ENCODE results near the gene SC5D. TPM values are rescaled to one million over a fixed set of nuclear protein-coding genes. Genes with fewer than 3 reads are reported as not detected.

SC5D gene
- polyA plus RNA-seq, 1 donor from 2014 or later = 9.5 TPM

DNA sequence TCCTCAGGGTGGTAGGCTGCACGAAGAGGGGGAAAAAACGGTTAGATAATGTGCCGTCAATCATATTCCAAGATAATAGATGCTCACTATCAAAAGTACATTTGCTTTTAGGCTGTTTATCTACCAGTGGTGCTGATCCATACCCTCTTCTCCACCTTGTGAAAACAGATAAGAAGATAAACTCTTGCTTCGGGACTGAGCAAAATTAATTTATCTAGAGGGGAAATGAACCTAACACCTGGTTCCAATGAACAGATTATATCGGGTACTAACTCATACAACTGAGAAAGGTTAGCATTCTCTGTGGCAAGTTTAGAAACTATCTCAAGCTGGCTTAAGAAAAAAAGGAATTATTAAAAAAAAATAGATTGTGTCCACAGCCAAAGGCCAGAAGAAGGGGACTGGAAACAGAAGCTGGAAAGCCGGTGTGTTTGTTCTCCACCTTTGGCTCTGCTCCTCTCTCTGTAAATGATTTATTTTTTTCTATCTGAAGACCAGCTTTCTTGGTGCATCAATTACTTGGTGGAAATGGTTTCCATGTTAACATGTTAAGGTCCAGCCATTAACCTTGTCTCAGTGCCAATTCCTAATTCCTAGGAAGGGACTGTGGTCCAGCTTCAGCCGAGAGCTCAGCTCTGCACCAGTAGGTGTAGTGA lies 55.8 kb downstream of the SC5D start:
- no peak overlapping the region for H3K4me3 Mint-ChIP-seq
- H3K9me3 Mint-ChIP-seq = no peaks in the 10 kb centered on the region
- peaks cover 2% of the 10 kb centered on the region for H3K36me3 Mint-ChIP-seq
- H3K27me3 Mint-ChIP-seq = peaks cover 21% of the 10 kb centered on the region
- H3K27ac Mint-ChIP-seq = peak overlapping the region in 1 of 3 donors; percentile 67
- no peaks in the 10 kb centered on the region for H3K4me1 Mint-ChIP-seq

- Mint-ChIP-seq H3K27me3 (peaks cover 19% of the 10 kb centered on the region), H3K4me1 (no peaks in the 10 kb centered on the region), H3K27ac (no peak overlapping the region), H3K36me3 (peaks cover 2% of the 10 kb centered on the region), H3K4me3 (no peak overlapping the region), H3K9me3 (no peaks in the 10 kb centered on the region)
Measured at GRCh38 chr11:121349790-121350189, 57.2 kb downstream of the SC5D start.

- no peak overlapping the region for H3K27ac Mint-ChIP-seq
- peaks cover 23% of the 10 kb centered on the region for H3K27me3 Mint-ChIP-seq
- H3K4me1 Mint-ChIP-seq = no peaks in the 10 kb centered on the region
- no peaks in the 10 kb centered on the region for H3K9me3 Mint-ChIP-seq
- H3K36me3 Mint-ChIP-seq = peaks cover 2% of the 10 kb centered on the region
- H3K4me3 Mint-ChIP-seq = no peak overlapping the region
Measured at GRCh38 chr11:121350314-121351082, 57.9 kb downstream of the SC5D start.

DNA sequence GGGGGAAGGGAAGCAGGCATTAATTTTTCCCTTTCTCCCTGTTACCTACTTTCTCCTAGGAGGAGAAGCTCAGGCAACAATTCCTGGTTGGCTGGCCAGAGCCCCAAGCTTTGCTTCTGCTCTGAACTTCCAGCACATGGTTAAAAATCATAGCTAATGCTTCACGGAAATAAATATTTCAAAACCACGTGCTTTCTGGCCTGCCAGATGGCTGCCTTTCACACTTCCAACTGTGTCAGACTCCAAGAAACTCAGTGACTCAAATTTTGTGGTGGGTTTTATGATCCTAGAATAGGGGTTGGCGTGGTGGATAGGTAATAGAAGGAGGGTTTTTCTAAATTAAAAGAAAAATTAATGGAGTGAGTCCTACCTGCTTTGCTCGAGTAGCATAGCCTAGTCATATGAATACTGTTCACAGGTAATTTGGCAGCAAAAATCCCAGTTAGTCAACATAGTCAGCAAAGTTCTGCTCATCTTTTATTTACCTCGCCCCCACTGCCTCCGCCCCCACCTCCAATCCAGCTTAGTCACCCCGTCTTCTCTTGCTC lies 58.6 kb downstream of the SC5D start:
- H3K9me3 Mint-ChIP-seq = no peaks in the 10 kb centered on the region
- peaks cover 26% of the 10 kb centered on the region for H3K27me3 Mint-ChIP-seq
- H3K4me1 Mint-ChIP-seq = no peaks in the 10 kb centered on the region
- peaks cover 2% of the 10 kb centered on the region for H3K36me3 Mint-ChIP-seq
- H3K4me3 Mint-ChIP-seq = no peak overlapping the region
- H3K27ac Mint-ChIP-seq = no peak overlapping the region

- H3K27ac Mint-ChIP-seq = no peak overlapping the region
- no peak overlapping the region for H3K4me3 Mint-ChIP-seq
- peaks cover 2% of the 10 kb centered on the region for H3K36me3 Mint-ChIP-seq
- peaks cover 26% of the 10 kb centered on the region for H3K27me3 Mint-ChIP-seq
- H3K9me3 Mint-ChIP-seq = no peaks in the 10 kb centered on the region
- no peaks in the 10 kb centered on the region for H3K4me1 Mint-ChIP-seq
Measured at GRCh38 chr11:121352251-121352891, 59.8 kb downstream of the SC5D start.

GRCh38 chr11:121354192-121354591 lies 61.6 kb downstream of the SC5D start:
- peaks cover 19% of the 10 kb centered on the region for H3K27me3 Mint-ChIP-seq

GRCh38 chr11:121356357-121356756 lies 63.8 kb downstream of the SC5D start:
- no peaks in the 10 kb centered on the region for H3K36me3 Mint-ChIP-seq
- no peaks in the 10 kb centered on the region for H3K4me1 Mint-ChIP-seq
- no peaks in the 10 kb centered on the region for H3K9me3 Mint-ChIP-seq
- H3K27me3 Mint-ChIP-seq = peaks cover 13% of the 10 kb centered on the region
- H3K27ac Mint-ChIP-seq = no peak overlapping the region
- no peak overlapping the region for H3K4me3 Mint-ChIP-seq

More at GRCh38 chr11:121354192-121354591, 61.6 kb downstream of the SC5D start:
- Mint-ChIP-seq H3K36me3 (peaks cover 2% of the 10 kb centered on the region), H3K9me3 (no peaks in the 10 kb centered on the region), H3K27ac (no peak overlapping the region), H3K4me1 (no peaks in the 10 kb centered on the region), H3K4me3 (no peak overlapping the region)

Other genes with a start within 250 kb of the SC5D start
- gene TECTA, start 191.5 kb upstream of the SC5D start, polyA plus RNA-seq = not detected
- 25.8 TPM for gene SORL1, start 159.5 kb downstream of the SC5D start, polyA plus RNA-seq